WTC11 (cell line): ENCODE results near the gene NXF1. TPM values are rescaled to one million over a fixed set of nuclear protein-coding genes. Genes with fewer than 3 reads are reported as not detected.
A peak's percentile ranks its signal among the peaks of the same experiment; 100 is the strongest.
"Not testable (repeated sequence)": the region's sequence is repeated elsewhere in the genome, so short reads cannot be mapped to it uniquely, and the experiment has no call there.

Experiments
- ATAC-seq: fragments of 200-7000 bp; cut with Tn5 transposase; 2 replicates; pipeline ENCODE4 v1.10.0; 2021; ENCODE audit warnings: mild to moderate bottlenecking, moderate library complexity
- CTCF ChIA-PET: fragments of 300-600 bp; sonication (Branson Sonifier 250); formaldehyde crosslinking; loops from one replicate; lab custom pipeline; 2021; ENCODE audit warnings: antibody characterized with exemption; lab: Charles Lee
- POLR2A ChIA-PET: fragments of 350-600 bp; sonication (Branson Sonifier 250); formaldehyde crosslinking; loops from one replicate; lab custom pipeline; 2021; ENCODE audit warnings: antibody characterized with exemption; lab: Charles Lee
- DNase-seq: peaks from one replicate; pipeline ENCODE4 v3.0.0; 2021; ENCODE audit warnings: low spot score
- H3K27ac Mint-ChIP-seq: 2 replicates; pipeline ENCODE4 v1.8.0; 2021; ENCODE audit warnings: mixed read lengths
- H3K27me3 Mint-ChIP-seq: 2 replicates; pipeline ENCODE4 v1.8.0; 2021; ENCODE audit warnings: low read depth, mild to moderate bottlenecking, moderate library complexity, mixed read lengths
- H3K36me3 Mint-ChIP-seq: 2 replicates; pipeline ENCODE4 v1.8.0; 2021; ENCODE audit warnings: mixed read lengths
- H3K4me1 Mint-ChIP-seq: 2 replicates; pipeline ENCODE4 v1.8.0; 2022; ENCODE audit warnings: mixed read lengths
- H3K4me3 Mint-ChIP-seq: 2 replicates; pipeline ENCODE4 v1.8.0; 2021; ENCODE audit warnings: mild to moderate bottlenecking, moderate library complexity, mixed read lengths
- H3K9me3 Mint-ChIP-seq: 2 replicates; pipeline ENCODE4 v1.8.0; 2021; ENCODE audit warnings: mixed read lengths
- AFF4 ChIP-seq: sonication (generic); formaldehyde crosslinking; IDR thresholded peaks from 2 replicates; pipeline ENCODE4 v1.8.1; 2023; ENCODE audit warnings: mild to moderate bottlenecking, missing genetic modification reagents, borderline replicate concordance
- ELF4 ChIP-seq: sonication (generic); formaldehyde crosslinking; IDR thresholded peaks from 2 replicates; pipeline ENCODE4 v1.8.1; 2022; ENCODE audit warnings: low read depth, mild to moderate bottlenecking, moderate library complexity, missing genetic modification reagents
- FOXP1 ChIP-seq: sonication (generic); formaldehyde crosslinking; IDR thresholded peaks from 2 replicates; pipeline ENCODE4 v1.8.0; 2022; ENCODE audit warnings: missing genetic modification reagents, mild to moderate bottlenecking, moderate library complexity, borderline replicate concordance
- TEAD4 ChIP-seq: sonication (generic); formaldehyde crosslinking; IDR thresholded peaks from 2 replicates; pipeline ENCODE4 v1.8.0; 2022; ENCODE audit warnings: mild to moderate bottlenecking, missing genetic modification reagents
- ZNF121 ChIP-seq: sonication (generic); formaldehyde crosslinking; IDR thresholded peaks from 2 replicates; pipeline ENCODE4 v1.8.0; 2023; ENCODE audit warnings: missing genetic modification reagents
- total RNA-seq: library from RNA; stranded (reverse); gene quantifications from 3 replicates; pipeline ENCODE4 v1.2.3, GENCODE V29; 2021
- TF ChIP-seq, protein P1 (sequence below): sonication (generic); formaldehyde crosslinking; IDR thresholded peaks from 2 replicates; pipeline ENCODE4 v1.8.0; 2022; ENCODE audit warnings: missing genetic modification reagents
- TF ChIP-seq, protein P2 (sequence below): sonication (generic); formaldehyde crosslinking; IDR thresholded peaks from 2 replicates; pipeline ENCODE4 v1.8.1; 2023; ENCODE audit warnings: mild to moderate bottlenecking, missing genetic modification reagents
- TF ChIP-seq, protein P3 (sequence below): sonication (generic); formaldehyde crosslinking; IDR thresholded peaks from 2 replicates; pipeline ENCODE4 v1.8.1; 2022; ENCODE audit warnings: missing genetic modification reagents, borderline replicate concordance
- TF ChIP-seq, protein P4 (sequence below): sonication (generic); formaldehyde crosslinking; IDR thresholded peaks from 2 replicates; pipeline ENCODE4 v1.8.0; 2023; ENCODE audit warnings: mild to moderate bottlenecking, missing genetic modification reagents
- TF ChIP-seq, protein P5 (sequence below): sonication (generic); formaldehyde crosslinking; IDR thresholded peaks from 2 replicates; pipeline ENCODE4 v1.8.1; 2023; ENCODE audit warnings: mild to moderate bottlenecking, missing genetic modification reagents, moderate library complexity

Gene NXF1
- total RNA-seq, 1 experiment from 2014 or later, result 43.2 TPM

GRCh38 chr11:62830904-62831519, 25.8 kb upstream of the NXF1 start:
- ATAC-seq (peak; percentile 1), DNase-seq (no peak)
- peak overlapping the region; percentile 100 for H3K4me3 Mint-ChIP-seq
- H3K4me1 Mint-ChIP-seq, result peaks cover 16% of the 10 kb centered on the region
- H3K9me3 Mint-ChIP-seq, result no peaks in the 10 kb centered on the region
- TF ChIP-seq, protein P1, sequence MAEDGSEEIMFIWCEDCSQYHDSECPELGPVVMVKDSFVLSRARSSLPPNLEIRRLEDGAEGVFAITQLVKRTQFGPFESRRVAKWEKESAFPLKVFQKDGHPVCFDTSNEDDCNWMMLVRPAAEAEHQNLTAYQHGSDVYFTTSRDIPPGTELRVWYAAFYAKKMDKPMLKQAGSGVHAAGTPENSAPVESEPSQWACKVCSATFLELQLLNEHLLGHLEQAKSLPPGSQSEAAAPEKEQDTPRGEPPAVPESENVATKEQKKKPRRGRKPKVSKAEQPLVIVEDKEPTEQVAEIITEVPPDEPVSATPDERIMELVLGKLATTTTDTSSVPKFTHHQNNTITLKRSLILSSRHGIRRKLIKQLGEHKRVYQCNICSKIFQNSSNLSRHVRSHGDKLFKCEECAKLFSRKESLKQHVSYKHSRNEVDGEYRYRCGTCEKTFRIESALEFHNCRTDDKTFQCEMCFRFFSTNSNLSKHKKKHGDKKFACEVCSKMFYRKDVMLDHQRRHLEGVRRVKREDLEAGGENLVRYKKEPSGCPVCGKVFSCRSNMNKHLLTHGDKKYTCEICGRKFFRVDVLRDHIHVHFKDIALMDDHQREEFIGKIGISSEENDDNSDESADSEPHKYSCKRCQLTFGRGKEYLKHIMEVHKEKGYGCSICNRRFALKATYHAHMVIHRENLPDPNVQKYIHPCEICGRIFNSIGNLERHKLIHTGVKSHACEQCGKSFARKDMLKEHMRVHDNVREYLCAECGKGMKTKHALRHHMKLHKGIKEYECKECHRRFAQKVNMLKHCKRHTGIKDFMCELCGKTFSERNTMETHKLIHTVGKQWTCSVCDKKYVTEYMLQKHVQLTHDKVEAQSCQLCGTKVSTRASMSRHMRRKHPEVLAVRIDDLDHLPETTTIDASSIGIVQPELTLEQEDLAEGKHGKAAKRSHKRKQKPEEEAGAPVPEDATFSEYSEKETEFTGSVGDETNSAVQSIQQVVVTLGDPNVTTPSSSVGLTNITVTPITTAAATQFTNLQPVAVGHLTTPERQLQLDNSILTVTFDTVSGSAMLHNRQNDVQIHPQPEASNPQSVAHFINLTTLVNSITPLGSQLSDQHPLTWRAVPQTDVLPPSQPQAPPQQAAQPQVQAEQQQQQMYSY (CRISPR knock-in tag), result peak; percentile 99
- no peak for TF ChIP-seq AFF4
- TF ChIP-seq ELF4 (CRISPR knock-in tag), result no peak
- TF ChIP-seq FOXP1, result no peak
- TF ChIP-seq ZNF121 (CRISPR knock-in tag), result no peak
- peak overlapping the region; percentile 100 for H3K27ac Mint-ChIP-seq
- peaks cover 35% of the 10 kb centered on the region for H3K36me3 Mint-ChIP-seq
- CTCF ChIA-PET, result interaction anchor here (0.6 to 2.4 kb wide), 10 partner anchors 10 to 288 kb away, joined by 3 to 22 read pairs (median 6); partner anchors contain the start of genes HNRNPUL2 and TMEM179B
- POLR2A ChIA-PET, result interaction anchor here (0.5 to 2.4 kb wide), 11 partner anchors 10 to 104 kb away, joined by 3 to 35 read pairs (median 5); partner anchors contain the start of genes HNRNPUL2, NXF1 and TTC9C
- no peaks in the 10 kb centered on the region for H3K27me3 Mint-ChIP-seq

- not testable (repeated sequence) for ATAC-seq, H3K4me3 Mint-ChIP-seq
Observed at GRCh38 chr11:62828130-62828529, 22.9 kb upstream of the NXF1 start.

GRCh38 chr11:62823677-62824076, 18.4 kb upstream of the NXF1 start:
- no peaks in the 10 kb centered on the region for H3K9me3 Mint-ChIP-seq
- peaks cover 62% of the 10 kb centered on the region for H3K36me3 Mint-ChIP-seq
- ATAC-seq, result no peak
- DNase-seq, result no peak
- H3K4me1 Mint-ChIP-seq, result no peaks in the 10 kb centered on the region
- ChIA-PET POLR2A (interaction anchor here (0.6 to 0.7 kb wide), 2 partner anchors 10 to 42 kb away, joined by 3 to 6 read pairs; no protein-coding TSS in a partner anchor), CTCF (no interaction called here)
- H3K27ac Mint-ChIP-seq, result no peak overlapping the region
- no peak overlapping the region for H3K4me3 Mint-ChIP-seq
- H3K27me3 Mint-ChIP-seq, result no peaks in the 10 kb centered on the region
- TF ChIP-seq, protein P2, sequence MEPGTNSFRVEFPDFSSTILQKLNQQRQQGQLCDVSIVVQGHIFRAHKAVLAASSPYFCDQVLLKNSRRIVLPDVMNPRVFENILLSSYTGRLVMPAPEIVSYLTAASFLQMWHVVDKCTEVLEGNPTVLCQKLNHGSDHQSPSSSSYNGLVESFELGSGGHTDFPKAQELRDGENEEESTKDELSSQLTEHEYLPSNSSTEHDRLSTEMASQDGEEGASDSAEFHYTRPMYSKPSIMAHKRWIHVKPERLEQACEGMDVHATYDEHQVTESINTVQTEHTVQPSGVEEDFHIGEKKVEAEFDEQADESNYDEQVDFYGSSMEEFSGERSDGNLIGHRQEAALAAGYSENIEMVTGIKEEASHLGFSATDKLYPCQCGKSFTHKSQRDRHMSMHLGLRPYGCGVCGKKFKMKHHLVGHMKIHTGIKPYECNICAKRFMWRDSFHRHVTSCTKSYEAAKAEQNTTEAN (CRISPR knock-in tag), result no peak
- TF ChIP-seq AFF4 (no peak), TEAD4 (no peak)
- TF ChIP-seq, protein P3, sequence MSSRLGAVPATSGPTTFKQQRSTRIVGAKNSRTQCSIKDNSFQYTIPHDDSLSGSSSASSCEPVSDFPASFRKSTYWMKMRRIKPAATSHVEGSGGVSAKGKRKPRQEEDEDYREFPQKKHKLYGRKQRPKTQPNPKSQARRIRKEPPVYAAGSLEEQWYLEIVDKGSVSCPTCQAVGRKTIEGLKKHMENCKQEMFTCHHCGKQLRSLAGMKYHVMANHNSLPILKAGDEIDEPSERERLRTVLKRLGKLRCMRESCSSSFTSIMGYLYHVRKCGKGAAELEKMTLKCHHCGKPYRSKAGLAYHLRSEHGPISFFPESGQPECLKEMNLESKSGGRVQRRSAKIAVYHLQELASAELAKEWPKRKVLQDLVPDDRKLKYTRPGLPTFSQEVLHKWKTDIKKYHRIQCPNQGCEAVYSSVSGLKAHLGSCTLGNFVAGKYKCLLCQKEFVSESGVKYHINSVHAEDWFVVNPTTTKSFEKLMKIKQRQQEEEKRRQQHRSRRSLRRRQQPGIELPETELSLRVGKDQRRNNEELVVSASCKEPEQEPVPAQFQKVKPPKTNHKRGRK (CRISPR knock-in tag), result no peak
- TF ChIP-seq, protein P4, sequence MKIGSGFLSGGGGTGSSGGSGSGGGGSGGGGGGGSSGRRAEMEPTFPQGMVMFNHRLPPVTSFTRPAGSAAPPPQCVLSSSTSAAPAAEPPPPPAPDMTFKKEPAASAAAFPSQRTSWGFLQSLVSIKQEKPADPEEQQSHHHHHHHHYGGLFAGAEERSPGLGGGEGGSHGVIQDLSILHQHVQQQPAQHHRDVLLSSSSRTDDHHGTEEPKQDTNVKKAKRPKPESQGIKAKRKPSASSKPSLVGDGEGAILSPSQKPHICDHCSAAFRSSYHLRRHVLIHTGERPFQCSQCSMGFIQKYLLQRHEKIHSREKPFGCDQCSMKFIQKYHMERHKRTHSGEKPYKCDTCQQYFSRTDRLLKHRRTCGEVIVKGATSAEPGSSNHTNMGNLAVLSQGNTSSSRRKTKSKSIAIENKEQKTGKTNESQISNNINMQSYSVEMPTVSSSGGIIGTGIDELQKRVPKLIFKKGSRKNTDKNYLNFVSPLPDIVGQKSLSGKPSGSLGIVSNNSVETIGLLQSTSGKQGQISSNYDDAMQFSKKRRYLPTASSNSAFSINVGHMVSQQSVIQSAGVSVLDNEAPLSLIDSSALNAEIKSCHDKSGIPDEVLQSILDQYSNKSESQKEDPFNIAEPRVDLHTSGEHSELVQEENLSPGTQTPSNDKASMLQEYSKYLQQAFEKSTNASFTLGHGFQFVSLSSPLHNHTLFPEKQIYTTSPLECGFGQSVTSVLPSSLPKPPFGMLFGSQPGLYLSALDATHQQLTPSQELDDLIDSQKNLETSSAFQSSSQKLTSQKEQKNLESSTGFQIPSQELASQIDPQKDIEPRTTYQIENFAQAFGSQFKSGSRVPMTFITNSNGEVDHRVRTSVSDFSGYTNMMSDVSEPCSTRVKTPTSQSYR (CRISPR knock-in tag), result no peak
- TF ChIP-seq, protein P5, sequence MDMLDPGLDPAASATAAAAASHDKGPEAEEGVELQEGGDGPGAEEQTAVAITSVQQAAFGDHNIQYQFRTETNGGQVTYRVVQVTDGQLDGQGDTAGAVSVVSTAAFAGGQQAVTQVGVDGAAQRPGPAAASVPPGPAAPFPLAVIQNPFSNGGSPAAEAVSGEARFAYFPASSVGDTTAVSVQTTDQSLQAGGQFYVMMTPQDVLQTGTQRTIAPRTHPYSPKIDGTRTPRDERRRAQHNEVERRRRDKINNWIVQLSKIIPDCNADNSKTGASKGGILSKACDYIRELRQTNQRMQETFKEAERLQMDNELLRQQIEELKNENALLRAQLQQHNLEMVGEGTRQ (CRISPR knock-in tag), result no peak

More at GRCh38 chr11:62828130-62828529, 22.9 kb upstream of the NXF1 start:
- H3K27ac Mint-ChIP-seq, H3K4me1 Mint-ChIP-seq, CTCF ChIA-PET, DNase-seq, H3K9me3 Mint-ChIP-seq, H3K27me3 Mint-ChIP-seq: not testable (repeated sequence)
- peaks cover 38% of the 10 kb centered on the region for H3K36me3 Mint-ChIP-seq
- POLR2A ChIA-PET, result interaction anchor here (1.1 kb wide), 1 partner anchor 22 kb away, joined by 3 read pairs; no protein-coding TSS in a partner anchor
